ENCODE measurements around the gene LST1.

DNA sequence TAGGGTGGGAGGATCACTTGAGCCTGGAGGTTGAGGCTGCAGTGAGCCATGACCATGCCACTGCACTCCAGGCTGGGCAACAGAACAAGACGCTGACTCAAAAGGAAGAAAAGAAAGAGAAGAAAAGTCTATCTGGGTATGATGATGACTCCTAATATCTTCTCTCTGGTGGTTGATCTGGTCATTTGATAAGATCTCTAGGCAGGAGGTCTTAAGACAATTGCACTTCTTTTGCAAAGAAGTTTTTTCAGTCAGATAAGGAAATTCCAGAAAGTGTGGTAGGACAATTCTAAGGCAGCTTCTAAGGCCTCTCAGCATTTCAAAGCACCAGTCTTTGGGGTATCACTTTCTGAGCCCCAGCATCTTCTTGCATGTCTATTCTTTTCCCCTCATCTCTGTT is 21.2 kb downstream of the LST1 start:
- TF ChIP-seq, protein P1, sequence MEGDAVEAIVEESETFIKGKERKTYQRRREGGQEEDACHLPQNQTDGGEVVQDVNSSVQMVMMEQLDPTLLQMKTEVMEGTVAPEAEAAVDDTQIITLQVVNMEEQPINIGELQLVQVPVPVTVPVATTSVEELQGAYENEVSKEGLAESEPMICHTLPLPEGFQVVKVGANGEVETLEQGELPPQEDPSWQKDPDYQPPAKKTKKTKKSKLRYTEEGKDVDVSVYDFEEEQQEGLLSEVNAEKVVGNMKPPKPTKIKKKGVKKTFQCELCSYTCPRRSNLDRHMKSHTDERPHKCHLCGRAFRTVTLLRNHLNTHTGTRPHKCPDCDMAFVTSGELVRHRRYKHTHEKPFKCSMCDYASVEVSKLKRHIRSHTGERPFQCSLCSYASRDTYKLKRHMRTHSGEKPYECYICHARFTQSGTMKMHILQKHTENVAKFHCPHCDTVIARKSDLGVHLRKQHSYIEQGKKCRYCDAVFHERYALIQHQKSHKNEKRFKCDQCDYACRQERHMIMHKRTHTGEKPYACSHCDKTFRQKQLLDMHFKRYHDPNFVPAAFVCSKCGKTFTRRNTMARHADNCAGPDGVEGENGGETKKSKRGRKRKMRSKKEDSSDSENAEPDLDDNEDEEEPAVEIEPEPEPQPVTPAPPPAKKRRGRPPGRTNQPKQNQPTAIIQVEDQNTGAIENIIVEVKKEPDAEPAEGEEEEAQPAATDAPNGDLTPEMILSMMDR (IDR thresholded peaks at IDR 0.05), result no peak
- TF ChIP-seq EZH2 (IDR thresholded peaks at IDR 0.05; ENCODE audit: borderline replicate concordance, insufficient read depth, low read depth, low read length, poor library complexity, severe bottlenecking), result no peak

Data from B cell (primary cell).